ENCODE data around the gene WEE2. TPM values are rescaled to one million over a fixed set of nuclear protein-coding genes. Genes with fewer than 3 reads are reported as not detected.

WEE2 gene
- total RNA-seq, 2 donors from 2014 or later, result not detected

DNA sequence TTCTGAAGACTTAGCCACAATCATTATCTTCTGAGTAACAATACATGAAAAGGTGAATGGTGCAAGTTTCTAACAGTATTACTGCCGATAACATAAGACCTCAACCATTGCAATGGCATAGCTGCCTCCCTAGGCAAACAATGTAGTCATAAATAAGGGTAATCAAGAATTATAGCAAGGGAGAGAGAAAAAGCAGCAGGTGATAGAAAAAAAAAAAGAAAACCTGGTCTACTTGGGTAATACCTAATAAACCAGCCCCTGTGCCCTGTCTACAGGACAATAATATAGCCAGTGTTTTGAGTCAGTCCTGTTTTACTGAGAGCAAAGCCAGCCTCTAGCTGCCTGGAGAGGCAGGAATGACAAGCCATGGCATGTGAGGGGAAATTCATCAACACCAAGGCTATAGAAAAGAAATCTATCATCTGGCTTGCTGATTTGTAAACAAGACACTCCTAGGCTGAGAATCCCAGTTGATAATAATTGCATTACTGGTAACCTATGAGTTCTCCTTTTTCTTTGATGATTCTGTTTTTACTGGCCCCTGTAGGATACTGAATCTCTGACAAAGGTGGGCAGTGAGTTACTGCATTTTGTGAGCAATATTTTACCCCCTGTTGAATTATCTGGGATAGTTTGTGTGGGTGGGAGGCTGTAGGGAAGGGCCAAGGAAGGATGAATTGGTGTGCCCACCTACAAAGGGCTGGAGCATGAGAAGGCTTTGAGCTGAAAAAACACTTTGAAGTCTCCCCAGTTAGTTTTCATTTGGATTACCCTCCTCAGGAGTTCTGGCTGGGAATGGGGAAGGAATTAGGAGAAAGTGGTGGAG lies 1.7 kb upstream of the WEE2 start:
- ATAC-seq (peak; percentile 43), DNase-seq (no peak)
- intact Hi-C loops (cut with DNase I, micrococcal nuclease), result no loop called here

DNA sequence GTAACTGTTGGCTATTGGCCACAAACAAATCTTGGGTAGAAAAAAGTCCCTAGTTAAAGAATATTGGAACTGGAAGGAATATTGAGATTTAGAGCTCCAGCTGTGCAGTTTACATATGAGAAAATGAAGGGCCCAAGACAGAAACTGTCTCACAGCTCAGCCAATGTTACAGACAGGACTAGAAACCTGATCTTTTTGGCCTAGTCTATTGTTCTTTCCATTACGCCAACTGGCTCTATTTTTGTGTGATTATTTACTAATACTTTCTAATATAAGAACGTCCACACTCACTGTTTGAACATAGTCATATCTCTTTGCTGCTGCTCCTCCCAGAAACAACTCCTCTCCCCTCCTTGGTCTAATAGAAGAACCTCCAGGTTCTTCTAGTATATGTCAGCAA lies 1.2 kb downstream of the WEE2 start:
- intact Hi-C loops (cut with DNase I, micrococcal nuclease), result no loop called here
- no peak for ATAC-seq
- no peak for DNase-seq

DNA sequence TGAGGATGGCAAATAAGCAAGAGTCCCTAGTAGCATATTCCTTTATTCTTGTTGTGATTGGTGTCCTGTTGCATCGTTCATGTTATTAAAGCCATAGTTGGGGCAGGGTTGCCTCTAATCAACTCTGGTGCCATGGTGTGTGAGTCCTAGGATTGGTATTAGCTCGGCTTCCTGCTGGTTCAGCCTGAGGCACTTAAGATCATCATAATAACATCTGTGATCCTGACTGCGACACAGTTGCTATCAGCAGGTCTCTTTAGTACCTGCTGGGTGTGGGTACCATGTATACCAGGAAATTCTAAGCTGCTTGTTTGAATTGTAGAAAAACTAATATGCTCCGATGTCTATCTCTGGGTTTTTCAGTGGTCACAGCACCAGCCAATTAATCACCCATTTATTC lies 1.6 kb downstream of the WEE2 start:
- intact Hi-C loops (cut with DNase I, micrococcal nuclease), result no loop called here
- DNase-seq, result no peak
- ATAC-seq, result no peak

DNA sequence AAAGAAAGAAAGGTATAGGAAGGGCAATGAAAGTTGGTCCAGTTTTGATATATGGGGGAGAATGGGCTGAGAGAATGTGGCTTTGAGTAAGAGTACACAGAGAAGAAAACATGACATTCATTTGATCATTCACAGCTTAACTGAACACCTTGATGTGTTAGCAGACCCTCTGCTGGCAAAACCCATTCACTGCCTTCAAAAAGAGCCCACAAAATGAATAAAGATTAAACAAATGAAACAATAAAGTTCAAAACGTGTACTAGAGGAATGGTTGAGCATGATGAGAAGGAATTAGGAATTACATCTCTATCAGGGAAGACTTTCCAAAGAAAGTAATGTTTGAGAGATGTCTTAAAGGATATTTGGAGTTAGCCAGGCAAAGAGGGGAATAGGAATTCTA lies 2.1 kb downstream of the WEE2 start:
- ATAC-seq (no peak), DNase-seq (no peak)
- intact Hi-C loops (cut with DNase I, micrococcal nuclease), result no loop called here

DNA sequence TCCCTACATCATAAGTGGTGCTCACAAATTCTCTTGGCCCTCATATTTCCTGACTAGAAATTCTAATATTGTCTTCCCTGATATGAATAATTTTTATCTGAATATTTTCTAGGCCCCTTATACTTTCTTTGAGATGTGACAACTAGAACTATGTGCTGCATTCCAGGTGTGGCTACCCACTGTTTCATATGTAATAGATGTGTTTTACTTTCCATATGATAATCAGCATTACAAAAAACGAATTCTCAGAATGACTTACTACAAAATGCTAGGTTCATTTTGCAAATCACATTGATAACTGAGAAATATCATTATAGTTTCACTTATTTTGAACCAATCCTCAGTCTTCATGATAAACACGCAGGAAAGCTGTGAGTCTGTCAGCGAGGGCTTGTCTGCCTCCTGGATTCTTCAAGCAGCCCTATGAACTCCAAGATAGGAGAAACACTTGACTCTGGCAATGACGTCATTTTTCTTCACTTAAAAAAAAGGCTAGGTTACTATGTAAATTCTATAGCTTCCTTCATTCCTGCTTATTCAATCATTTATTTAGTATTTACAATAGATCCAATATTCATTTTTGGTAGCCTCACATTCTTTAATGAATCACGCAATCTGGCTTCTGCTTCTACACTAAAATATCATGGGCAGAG lies 4.6 kb downstream of the WEE2 start:
- ATAC-seq, result no peak
- no peak for DNase-seq
- intact Hi-C loops (cut with DNase I, micrococcal nuclease), result no loop called here

DNA sequence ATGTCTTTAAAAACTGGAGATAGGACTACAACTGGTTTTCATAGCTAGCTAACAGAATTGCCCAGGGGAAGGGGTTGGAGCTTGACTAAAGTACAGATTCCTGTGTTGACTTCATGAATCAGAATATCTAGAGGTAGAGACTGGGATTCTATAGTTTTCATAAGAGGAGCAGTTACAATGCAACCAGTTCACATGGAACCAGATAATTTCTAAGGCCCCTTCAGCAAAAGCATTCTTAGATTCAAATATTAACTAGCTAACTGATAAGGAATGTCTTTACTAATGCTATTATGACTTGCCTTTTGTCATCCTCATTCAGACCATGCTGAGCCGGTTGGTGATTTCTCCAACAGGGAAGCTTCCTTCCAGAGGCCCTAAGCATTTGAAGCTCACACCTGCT lies 5.7 kb downstream of the WEE2 start:
- DNase-seq (no peak), ATAC-seq (no peak)
- intact Hi-C loops (cut with DNase I, micrococcal nuclease), result no loop called here

DNA sequence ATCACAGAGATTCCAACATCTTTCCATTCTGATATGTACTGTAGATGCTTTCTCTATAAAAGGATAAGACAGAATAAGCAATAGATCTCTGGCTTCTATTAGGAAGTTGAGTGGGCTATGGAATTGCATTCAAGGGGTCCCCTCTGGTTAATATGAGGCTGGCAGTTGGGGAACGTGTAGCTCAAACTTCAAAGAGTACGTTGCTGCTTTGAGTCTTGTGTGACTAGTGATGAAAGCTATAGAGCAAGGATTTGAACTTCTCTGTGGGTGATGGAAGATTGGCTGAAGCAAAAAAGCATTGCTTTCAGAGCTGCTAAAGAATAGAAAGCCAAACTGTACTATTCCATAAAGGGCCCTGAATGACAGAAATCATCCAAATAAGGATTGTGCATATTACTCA lies 6.4 kb downstream of the WEE2 start:
- intact Hi-C loops (cut with DNase I, micrococcal nuclease), result no loop called here
- ATAC-seq, result no peak
- DNase-seq, result no peak

DNA sequence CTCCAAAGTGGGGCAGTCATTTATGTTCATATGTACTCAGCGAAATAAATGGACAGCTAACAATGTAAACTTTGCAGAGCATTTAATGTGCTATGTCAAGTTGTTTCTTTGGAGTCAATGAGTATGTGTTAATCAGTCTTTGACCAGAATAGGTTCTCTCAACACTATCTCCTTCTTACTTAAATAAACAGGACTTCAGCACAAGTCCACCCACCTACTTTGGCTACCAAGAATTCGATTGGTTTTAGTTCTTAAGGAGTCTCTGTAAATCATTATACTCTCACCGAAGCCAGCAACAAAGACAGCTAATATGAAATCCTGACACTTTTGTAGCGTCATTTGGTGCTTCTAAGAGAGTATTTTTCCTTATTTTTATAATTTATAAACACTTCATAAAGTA lies 6.9 kb downstream of the WEE2 start:
- no peak for DNase-seq
- intact Hi-C loops (cut with DNase I, micrococcal nuclease), result no loop called here
- no peak for ATAC-seq

DNA sequence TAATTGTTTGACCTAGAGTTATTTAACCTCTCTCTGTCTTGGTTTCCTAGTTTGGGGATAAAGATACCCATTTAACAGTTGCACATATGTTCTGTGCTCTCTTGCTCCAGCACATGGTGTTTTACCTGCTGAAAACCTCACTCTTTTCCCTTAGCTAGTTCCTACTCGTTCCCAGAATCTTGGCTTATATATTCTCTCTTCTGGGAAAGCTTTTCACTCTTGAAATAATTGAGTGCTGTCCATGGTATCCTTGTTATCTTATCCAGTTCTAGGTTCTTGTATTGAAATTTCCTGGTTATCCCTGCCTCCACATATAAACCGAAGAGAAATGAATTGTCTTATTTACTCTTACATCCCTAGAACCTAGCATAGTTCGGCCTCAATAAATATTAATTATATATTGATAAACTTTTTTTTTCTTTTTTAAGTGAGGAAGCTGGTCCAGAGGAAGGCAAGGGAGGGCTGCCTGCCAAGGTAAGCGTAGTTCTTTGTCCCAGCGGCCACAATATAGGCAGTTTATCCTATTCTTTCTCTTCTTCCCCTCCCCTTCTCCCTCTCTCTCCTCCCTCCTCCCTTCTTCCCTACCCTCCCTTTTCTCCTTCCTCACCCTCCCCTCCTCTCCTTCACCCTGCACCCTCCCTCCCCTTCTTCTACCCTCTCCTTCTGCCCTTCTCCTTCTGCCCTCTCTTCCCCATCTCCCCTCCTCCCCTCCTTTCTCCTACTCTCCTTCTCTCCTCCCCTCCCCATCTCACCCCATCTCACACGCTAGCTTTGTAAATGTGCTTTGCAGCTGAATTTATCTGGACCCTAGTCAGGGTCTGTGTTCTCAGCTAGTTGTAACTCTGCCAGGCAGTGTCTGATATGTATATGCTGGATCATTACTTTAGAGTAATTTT lies 7.9 kb downstream of the WEE2 start:
- intact Hi-C loops (cut with DNase I, micrococcal nuclease), result no loop called here
- no peak for DNase-seq
- no peak for ATAC-seq

DNA sequence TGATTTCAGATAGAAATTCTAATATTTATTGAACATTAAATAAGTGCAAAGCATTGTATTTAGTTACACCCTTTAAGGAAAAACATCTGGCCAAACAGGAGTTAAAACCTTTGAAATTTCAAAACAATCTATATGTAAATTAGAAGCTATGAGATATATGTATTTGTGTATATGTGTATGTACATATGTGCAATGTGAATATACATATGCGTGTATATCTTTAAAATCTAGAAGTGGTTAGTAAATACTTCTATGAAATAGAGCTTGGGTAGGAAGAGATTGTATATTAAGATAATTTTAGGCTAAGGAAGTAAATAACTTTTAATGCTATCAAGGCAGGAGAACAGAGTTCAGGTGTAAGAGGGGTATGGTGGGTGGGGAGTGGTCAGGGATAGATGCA lies 9.3 kb downstream of the WEE2 start:
- intact Hi-C loops (cut with DNase I, micrococcal nuclease), result no loop called here
- DNase-seq (no peak), ATAC-seq (no peak)

DNA sequence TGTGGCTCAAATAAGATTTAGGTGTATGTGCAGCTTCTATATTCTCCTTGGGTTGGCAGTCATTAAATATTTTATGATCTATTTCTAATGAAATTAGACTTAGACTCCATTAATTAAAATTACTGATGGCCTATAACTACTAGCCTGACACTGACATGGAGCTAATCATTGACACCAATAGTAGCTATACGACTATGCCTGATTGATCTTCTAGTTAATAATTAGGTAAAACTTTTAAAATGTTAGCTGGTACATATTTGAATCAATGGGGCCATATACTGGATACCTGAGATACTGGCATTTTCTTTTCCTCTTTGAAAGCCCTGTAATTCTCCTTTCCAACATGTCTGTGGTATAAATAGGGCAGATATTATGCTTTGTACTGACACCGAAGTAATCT lies 14.4 kb downstream of the WEE2 start:
- no peak for DNase-seq
- no peak for ATAC-seq
- intact Hi-C loops (cut with DNase I, micrococcal nuclease), result no loop called here

DNA sequence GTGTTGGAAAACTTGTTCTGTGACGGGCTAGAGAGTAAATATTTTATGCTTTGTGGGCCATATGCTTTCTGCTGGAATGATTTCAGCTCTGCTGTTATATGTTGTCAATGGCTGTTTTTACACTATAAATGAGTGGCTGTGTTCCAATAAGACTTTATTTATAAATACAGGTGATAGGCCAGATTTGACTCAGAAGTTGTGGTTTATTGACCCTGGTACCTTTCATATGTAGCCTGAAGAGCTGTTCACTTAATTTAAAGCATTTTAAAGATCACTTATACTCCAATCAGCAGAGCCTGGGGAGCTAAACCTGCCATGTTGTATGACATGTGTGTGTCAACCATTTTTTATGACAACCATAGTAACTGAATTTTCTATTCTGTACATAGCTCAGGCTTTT lies 20.9 kb downstream of the WEE2 start:
- intact Hi-C loops (cut with DNase I, micrococcal nuclease), result no loop called here
- ATAC-seq, result no peak
- no peak for DNase-seq

DNA sequence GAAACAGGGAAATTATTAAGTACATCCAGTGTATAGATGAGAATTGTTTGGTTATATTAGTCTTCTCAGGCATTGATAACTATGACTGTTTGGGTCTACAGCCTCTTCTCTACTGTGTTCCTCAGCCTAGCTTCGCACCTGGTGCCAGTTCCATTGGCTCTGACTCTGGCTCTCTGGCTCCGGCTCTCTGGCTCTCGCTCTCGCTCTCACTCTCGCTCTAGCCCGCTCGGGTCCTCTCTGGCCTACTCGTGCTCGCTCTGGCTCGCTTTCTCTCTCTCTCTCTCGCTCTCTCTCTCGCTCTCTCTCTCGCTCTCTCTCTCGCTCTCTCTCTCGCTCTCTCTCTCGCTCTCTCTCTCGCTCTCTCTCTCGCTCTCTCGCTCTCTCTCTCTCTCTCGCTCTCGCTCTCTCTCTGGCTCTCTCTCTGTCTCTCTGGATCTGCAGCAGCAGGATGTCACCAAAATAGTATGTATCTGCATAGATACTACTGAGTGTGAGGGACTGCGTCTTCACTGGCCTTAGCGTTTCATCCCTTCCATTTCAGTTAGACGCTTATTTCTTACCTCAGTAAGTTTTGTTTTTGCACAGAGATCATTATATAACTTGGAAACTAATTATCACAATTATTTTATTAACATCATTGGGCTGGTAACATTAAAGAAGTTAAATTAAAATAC lies 23.5 kb downstream of the WEE2 start:
- intact Hi-C loops (cut with DNase I, micrococcal nuclease), result loop anchor here in 1 of 2 donors (10.0 kb wide), 1 partner anchor 77 kb away; no protein-coding TSS in a partner anchor
- ATAC-seq (no peak), DNase-seq (no peak)

DNA sequence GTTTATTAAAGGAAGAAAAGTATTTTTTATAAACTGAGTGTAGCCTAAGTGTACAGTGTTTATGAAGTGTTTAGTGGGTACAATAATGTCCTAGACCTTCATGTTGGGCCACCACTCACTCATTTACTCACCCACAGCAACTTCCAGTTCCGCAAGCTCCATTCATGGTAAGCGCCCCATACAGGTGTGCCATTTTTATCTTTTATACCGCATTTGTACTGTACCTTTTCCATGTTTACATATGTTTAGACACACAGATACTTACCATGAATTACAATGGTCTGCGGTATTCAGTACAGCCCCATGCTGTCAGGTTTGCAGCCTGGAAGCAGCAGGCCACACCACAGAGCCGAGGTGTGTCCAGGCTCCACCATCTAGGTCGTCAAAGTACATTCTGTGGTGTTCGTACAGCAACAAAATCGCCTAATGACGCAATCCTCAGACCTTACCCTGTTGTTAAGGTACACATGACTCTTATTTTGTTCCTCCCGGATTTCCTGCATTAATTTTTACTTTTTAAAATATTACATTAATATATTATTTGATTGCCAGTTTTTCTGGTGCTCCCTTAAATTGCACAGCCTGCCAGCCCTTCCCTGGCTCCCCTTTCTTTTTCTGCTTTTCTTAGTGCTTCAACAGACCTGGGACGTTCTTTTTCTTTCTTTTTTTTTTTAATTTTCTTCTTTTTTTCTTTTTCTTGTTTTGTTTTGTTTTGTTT lies 29.1 kb downstream of the WEE2 start:
- intact Hi-C loops (cut with DNase I, micrococcal nuclease), result loop anchor here in 1 of 2 donors (10.0 kb wide), 1 partner anchor 82 kb away; no protein-coding TSS in a partner anchor
- peak; percentile 26 to 34 for DNase-seq
- peak; percentile 59 for ATAC-seq

DNA sequence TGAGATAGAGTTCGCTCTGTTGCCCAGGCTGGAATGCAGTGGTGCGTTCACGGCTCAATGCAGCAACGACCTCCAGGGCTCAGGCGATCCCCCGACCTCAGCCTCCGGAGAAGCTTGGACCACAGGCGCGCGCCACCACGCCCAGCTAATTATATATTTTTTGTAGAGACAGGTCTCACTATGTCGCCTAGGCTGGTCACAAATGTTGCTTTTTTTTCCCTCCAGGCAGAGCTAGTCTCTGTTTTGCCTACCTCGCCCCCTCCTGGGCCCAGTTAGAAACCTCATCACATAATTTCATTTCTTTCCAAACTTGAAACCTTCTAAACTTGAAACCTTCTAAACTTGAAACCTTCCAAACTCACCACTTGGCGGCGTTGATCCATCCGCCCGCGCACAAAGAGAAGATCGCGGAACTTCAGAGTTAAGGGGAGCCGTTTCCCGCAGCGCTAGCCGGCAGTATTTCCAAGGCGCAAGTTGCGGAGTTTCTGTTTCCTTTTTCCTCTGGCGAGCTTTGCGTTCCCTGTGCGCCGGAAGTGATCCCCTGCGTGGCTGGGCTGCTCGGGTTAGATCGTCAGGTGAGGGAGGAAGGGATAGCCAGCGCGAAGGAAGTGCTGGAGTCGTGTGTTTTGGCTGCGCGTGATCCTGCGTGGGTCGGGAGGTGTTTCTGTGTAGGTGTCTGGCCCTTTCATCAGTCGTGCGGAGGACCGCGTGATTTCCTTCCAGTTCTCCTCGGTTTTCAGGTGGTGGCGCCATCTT lies 29.9 kb downstream of the WEE2 start, which contains the start of gene SSBP1:
TSS of gene SSBP1 (plus strand) at position 523 of the 756 bp plus-strand sequence. CDS start 809 bp downstream, outside the sequence.
- DNase-seq, result peak; percentile 89 to 91
- peak; percentile 96 for ATAC-seq
- intact Hi-C loops (cut with DNase I, micrococcal nuclease), result loop anchor here in 1 of 2 donors (10.0 kb wide), 1 partner anchor 83 kb away; no protein-coding TSS in a partner anchor

DNA sequence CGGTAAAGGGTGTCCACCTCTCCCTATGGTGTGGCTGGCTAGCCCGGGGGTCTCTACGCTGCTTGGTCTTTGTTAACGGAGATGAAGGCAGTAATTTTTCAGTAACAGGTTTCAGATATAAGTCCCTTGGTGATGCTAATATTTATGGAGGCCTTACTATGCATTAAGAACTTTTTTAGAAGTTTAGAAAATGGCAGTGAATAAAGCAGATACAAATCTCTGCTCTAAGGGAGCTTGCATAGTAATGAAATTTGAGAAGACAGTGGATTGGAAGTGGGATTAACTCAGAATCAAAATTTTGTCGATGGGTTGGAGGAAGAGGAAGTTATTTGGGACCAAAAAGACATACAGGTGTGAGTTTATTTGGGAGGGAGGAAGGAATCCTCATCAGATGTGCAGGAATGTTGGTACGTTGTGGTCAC lies 30.4 kb downstream of the WEE2 start:
- DNase-seq (no peak), ATAC-seq (no peak)
- intact Hi-C loops (cut with DNase I, micrococcal nuclease), result loop anchor here in 1 of 2 donors (10.0 kb wide), 1 partner anchor 84 kb away; no protein-coding TSS in a partner anchor

DNA sequence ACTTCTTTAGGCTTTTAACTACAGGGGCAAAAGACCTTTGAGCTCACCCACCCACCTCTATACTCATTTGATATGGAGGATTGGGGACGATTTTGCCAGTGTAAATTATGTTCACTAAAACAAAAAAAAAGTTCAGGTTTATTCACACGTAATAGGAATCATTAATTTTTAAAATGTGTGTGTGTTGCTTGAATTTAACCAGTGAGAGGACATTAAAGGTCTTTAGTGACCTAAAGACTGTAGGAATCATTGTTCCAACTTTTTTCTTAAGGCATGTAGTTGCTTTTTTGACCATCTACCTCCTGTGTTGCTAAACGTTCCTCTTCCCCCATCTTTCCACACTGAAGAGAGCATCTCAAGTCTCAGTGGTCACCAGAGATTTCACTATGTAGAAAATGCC lies 31.1 kb downstream of the WEE2 start:
- DNase-seq (no peak), ATAC-seq (no peak)
- intact Hi-C loops (cut with DNase I, micrococcal nuclease), result loop anchor here in 1 of 2 donors (10.0 kb wide), 1 partner anchor 84 kb away; no protein-coding TSS in a partner anchor

Measured in left colon (tissue), 2 donors.